K562 (cell line): ENCODE results near the gene SLCO2A1. TPM values are rescaled to one million over a fixed set of nuclear protein-coding genes. Genes with fewer than 3 reads are reported as not detected.

Source experiments
- ATAC-seq: fragments of 200-7000 bp; cut with Tn5 transposase; 3 replicates; pipeline ENCODE4 v1.9.1; 2020; ENCODE audit warnings: moderate library complexity
- BruUV-seq: library from RNA; stranded (reverse); fragments of 400-500 nt; replicated peaks from 2 replicates; lab custom pipeline; 2021; lab: Mats Ljungman, UMichigan
- CTCF ChIA-PET: fragments of 300-600 bp; formaldehyde crosslinking; extraction: SDS; loops from one replicate; lab custom pipeline; 2021; ENCODE audit warnings: low intra/inter-chr PET ratio; lab: Yijun Ruan, JAX
- POLR2A ChIA-PET: fragments of 300-600, 350-650 bp; sonication (Branson Sonifier 250); formaldehyde crosslinking; extraction: SDS; loops from one replicate; lab custom pipeline; 2021; ENCODE audit warnings: antibody characterized with exemption, inconsistent platforms; lab: Yijun Ruan, JAX
- DNase-seq, 4 experiments: peaks; one replicate each; pipeline versions ENCODE4 v3.0.0 to v3.0.0-alpha.2; 2011 to 2018; ENCODE audit warnings: low spot score in 3 of 4, mixed read lengths in 3 of 4; ENCODE audit errors: extremely low read depth in 1 of 4
- FAIRE-seq: peaks from 2 replicates; lab custom pipeline; 2011; peaks lifted over from hg19 to GRCh38; lab: Jason Lieb, UNC
- H2AFZ ChIP-seq: 2 replicates; pipeline ENCODE4 v1.6.0; 2011; ENCODE audit warnings: low read depth, low read length, control low read depth, inconsistent platforms
- H3K27ac ChIP-seq: fragments of 200-600 bp; 3 replicates; pipeline ENCODE4 v1.8.0; 2011; ENCODE audit warnings: low read depth, mild to moderate bottlenecking, control low read depth, inconsistent platforms, low read length, moderate library complexity, mixed read lengths; ENCODE audit errors: extremely low read depth
- H3K27me3 ChIP-seq, 2 experiments: fragments of 300-600 bp in 1 of 2; 2 replicates in 1 of 2; 3 replicates in 1 of 2; pipeline versions ENCODE4 v1.6.0 to v1.8.0; 2011; ENCODE audit warnings: inconsistent platforms in 2 of 2, low read length in 2 of 2, mild to moderate bottlenecking in 1 of 2, mixed read lengths in 1 of 2, moderate library complexity in 1 of 2; ENCODE audit not compliant: control insufficient read depth in 2 of 2, insufficient read depth in 2 of 2
- H3K36me3 ChIP-seq: fragments of 300-600 bp; 3 replicates; pipeline ENCODE4 v1.8.0; 2011; ENCODE audit warnings: mild to moderate bottlenecking, low read length, inconsistent platforms; ENCODE audit not compliant: control insufficient read depth, insufficient read depth
- H3K4me1 ChIP-seq, 2 experiments: fragments of 200-600 bp in 1 of 2; replicated peaks in 1 of 2; 2 replicates in 1 of 2; 3 replicates in 1 of 2; pipeline versions ENCODE4 v1.5.1 to v1.8.0; 2011; ENCODE audit warnings: inconsistent platforms in 2 of 2, low read length in 2 of 2, mild to moderate bottlenecking in 1 of 2, mixed read lengths in 1 of 2, moderate library complexity in 1 of 2; ENCODE audit not compliant: control insufficient read depth in 2 of 2, insufficient read depth in 2 of 2
- H3K4me2 ChIP-seq: 2 replicates; pipeline ENCODE4 v1.6.1; 2011; ENCODE audit warnings: low read length, control low read depth, inconsistent platforms, mixed read lengths; ENCODE audit not compliant: insufficient read depth
- H3K4me3 ChIP-seq: fragments of 200-600 bp; sonication (generic), shearing (Covaris generic); 2 replicates; pipeline ENCODE4 v1.5.1; 2016; ENCODE audit warnings: control low read depth, inconsistent platforms
- H3K79me2 ChIP-seq: fragments of 200-600 bp; 3 replicates; pipeline ENCODE4 v1.8.0; 2011; ENCODE audit warnings: low read length, inconsistent platforms; ENCODE audit not compliant: control insufficient read depth, insufficient read depth
- H3K9ac ChIP-seq, 2 experiments: 2 replicates each; pipeline versions ENCODE4 v1.6.0 to v1.6.1; 2011; ENCODE audit warnings: low read depth in 2 of 2, low read length in 2 of 2, control low read depth in 1 of 2, inconsistent platforms in 1 of 2, mild to moderate bottlenecking in 1 of 2, mixed read lengths in 1 of 2; ENCODE audit not compliant: insufficient read depth in 1 of 2
- H3K9me1 ChIP-seq: one replicate; pipeline ENCODE4 v1.6.0; 2011; ENCODE audit warnings: inconsistent platforms, mild to moderate bottlenecking, low read length, moderate library complexity; ENCODE audit not compliant: control insufficient read depth, insufficient read depth
- H3K9me3 ChIP-seq: replicated peaks from 2 replicates; pipeline ENCODE4 v1.5.1; 2011; ENCODE audit warnings: low read depth, low read length, inconsistent platforms; ENCODE audit not compliant: control insufficient read depth, insufficient read depth
- H4K20me1 ChIP-seq: replicated peaks from 2 replicates; pipeline ENCODE4 v1.6.1; 2011; ENCODE audit warnings: low read length, inconsistent platforms, mixed read lengths; ENCODE audit not compliant: control insufficient read depth, insufficient read depth
- BCL6 ChIP-seq: fragments of 250-450 bp; sonication (Bioruptor Pico); IDR thresholded peaks from 2 replicates; pipeline ENCODE4 v1.4.0; 2020
- CBX8 ChIP-seq: fragments of 200-600 bp; sonication (generic); IDR thresholded peaks from 2 replicates; pipeline ENCODE4 v1.6.1; 2012; ENCODE audit warnings: borderline replicate concordance, mixed run types, low read depth, mild to moderate bottlenecking, moderate library complexity, mixed read lengths, low read length, control low read depth, inconsistent platforms; ENCODE audit not compliant: poor library complexity, severe bottlenecking; ENCODE audit errors: extremely low read depth
- HNRNPH1 ChIP-seq: fragments of 200-400 bp; formaldehyde crosslinking; optimal IDR thresholded peaks from 2 replicates; pipeline ENCODE3; 2017; ENCODE audit warnings: low read depth, mild to moderate bottlenecking, low read length, moderate library complexity
- MXI1 ChIP-seq: IDR thresholded peaks from 2 replicates; pipeline ENCODE4 v1.6.1; 2011; ENCODE audit warnings: low read depth, mild to moderate bottlenecking, improper control_type of control experiment, low read length
- PTBP1 ChIP-seq: fragments of 200-400 bp; formaldehyde crosslinking; IDR thresholded peaks from 2 replicates; pipeline ENCODE4 v1.6.1; 2017; ENCODE audit warnings: low read depth, low read length
- ZBTB43 ChIP-seq: sonication (generic); formaldehyde crosslinking; IDR thresholded peaks from 2 replicates; pipeline ENCODE4 v1.8.0; 2023; ENCODE audit warnings: mild to moderate bottlenecking, missing genetic modification reagents
- ZBTB8A ChIP-seq: fragments of 450-650 bp; IDR thresholded peaks from 2 replicates; pipeline ENCODE4 v1.6.1; 2018; ENCODE audit warnings: mild to moderate bottlenecking, moderate library complexity; ENCODE audit not compliant: partially characterized antibody
- in situ Hi-C: fragments of 300-500 bp; cut with MboI; formaldehyde crosslinking; loops from 4 replicates; pipeline ENCODE4 v1.15.0; 2018; ENCODE audit warnings: inconsistent platforms, mixed read lengths
- intact Hi-C: fragments of 100-400 bp; cut with micrococcal nuclease; formaldehyde crosslinking; loops from 2 replicates; pipeline ENCODE4 v1.14.2; 2022
- polyA plus RNA-seq, 8 experiments: library from polyadenylated mRNA; depleted of rRNA in 4 of 8; stranded (reverse) in 5 of 8; unstranded in 3 of 8; fragments of >200 nt; fragmentation: Nextera tagmentation in 2 of 8; fragmentation: Illumina TruSeq in 1 of 8; extraction: Ambion mirVana in 2 of 8; extraction: Trizol in 1 of 8; gene quantifications; 2 replicates each; pipeline versions ENCODE4 v1.2.1 to v1.2.3, GENCODE V29; 2011 to 2014; ENCODE audit warnings: inconsistent platforms in 1 of 8, missing spikeins in 1 of 8
- total RNA-seq, 7 experiments: library from RNA; depleted of rRNA in 6 of 7; stranded (reverse); fragments of >200 nt in 6 of 7; fragmentation: Illumina TruSeq in 2 of 7; extraction: Trizol in 2 of 7; gene quantifications; 2 replicates each; pipeline versions ENCODE4 v1.2.1 to v1.2.3, GENCODE V29; 2011 to 2021; ENCODE audit warnings: low replicate concordance in 1 of 7

Gene SLCO2A1
- total and polyA plus RNA-seq, 9 of the 15 experiments (the other 6 are each of a cell fraction or from before 2014, with no cell fraction given): 0.16 to 1.0 TPM; not detected in 7

- H3K36me3 ChIP-seq: no peaks in the 10 kb centered on the region
- ATAC-seq (no peak), DNase-seq (peak in 1 of 4 experiments; percentile 8), FAIRE-seq (no peak)
- BruUV-seq: no TSS peak
- peaks cover 4% of the 10 kb centered on the region; the same call in 1 of the 3 replicates for H3K79me2 ChIP-seq
- H3K9me3 ChIP-seq: no peaks in the 10 kb centered on the region
- H3K27me3 ChIP-seq: 0 out of 5 replicates have a peak, but pooled peaks cover 0 to 6% of the 10 kb centered on the region in 2 experiments
- no peaks in the 10 kb centered on the region for H4K20me1 ChIP-seq
- no peak overlapping the region for H3K9ac ChIP-seq
- H3K4me2 ChIP-seq: no peak overlapping the region
- in situ Hi-C loops: no loop called here
- POLR2A ChIA-PET: no interaction called here
- H3K4me1 ChIP-seq: peaks cover 9 to 21% of the 10 kb centered on the region in 2 experiments; a peak in 4 of 5 replicates
- H3K9me1 ChIP-seq: no peaks in the 10 kb centered on the region
- intact Hi-C loops: no loop called here
- H2AFZ ChIP-seq: no peak overlapping the region
- H3K4me3 ChIP-seq: no peak overlapping the region
- H3K27ac ChIP-seq: no peak overlapping the region
- CTCF ChIA-PET: no interaction called here
- no peak for TF ChIP-seq BCL6
- TF ChIP-seq MXI1: no peak
- no peak for TF ChIP-seq ZBTB43 (CRISPR knock-in tag)
- no peak for TF ChIP-seq ZBTB8A
- TF ChIP-seq PTBP1: no peak
- no peak for TF ChIP-seq CBX8
- no peak for TF ChIP-seq HNRNPH1
These were observed 130.4 kb downstream of the SLCO2A1 start for GRCh38 chr3:133899311-133899710.
